SIG-M5 treated with dmso at 0.1 percent for 504 hours (cell line): ENCODE measurements around the gene RGS3.

Experiments
- DNase-seq: peaks from one replicate; lab custom pipeline; 2025; ENCODE audit not compliant: unreplicated experiment; lab: John Stamatoyannopoulos, UW

Gene RGS3

GRCh38 chr9:113582698-113583200 is 119.2 kb downstream of the RGS3 start:
- no peak for DNase-seq

GRCh38 chr9:113583511-113584427 is 120.2 kb downstream of the RGS3 start:
- no peak for DNase-seq

- no peak for DNase-seq
Measured at GRCh38 chr9:113584428-113585084, 121.0 kb downstream of the RGS3 start.

- peak; percentile 11 for DNase-seq
Measured at GRCh38 chr9:113585085-113585442, 121.5 kb downstream of the RGS3 start.

GRCh38 chr9:113585555-113585954 is 122.0 kb downstream of the RGS3 start:
- no peak for DNase-seq

GRCh38 chr9:113587471-113588031 is 124.0 kb downstream of the RGS3 start:
- no peak for DNase-seq

GRCh38 chr9:113588242-113588810 is 124.8 kb downstream of the RGS3 start:
- DNase-seq: no peak

- no peak for DNase-seq
Measured at GRCh38 chr9:113588936-113589335, 125.4 kb downstream of the RGS3 start.

- DNase-seq: no peak
Measured at GRCh38 chr9:113589407-113589806, 125.9 kb downstream of the RGS3 start.

- peak; percentile 24 for DNase-seq
Measured at GRCh38 chr9:113589890-113590289, 126.4 kb downstream of the RGS3 start.

- no peak for DNase-seq
Measured at GRCh38 chr9:113590389-113590788, 126.9 kb downstream of the RGS3 start.

GRCh38 chr9:113590991-113591898 is 127.7 kb downstream of the RGS3 start:
- peak; percentile 65 for DNase-seq

GRCh38 chr9:113591899-113592625 is 128.5 kb downstream of the RGS3 start:
- no peak for DNase-seq

GRCh38 chr9:113592876-113593575 is 129.5 kb downstream of the RGS3 start:
- no peak for DNase-seq

- peak; percentile 59 for DNase-seq
Measured at GRCh38 chr9:113593682-113594281, 130.3 kb downstream of the RGS3 start.

- no peak for DNase-seq
Measured at GRCh38 chr9:113594484-113595299, 131.2 kb downstream of the RGS3 start.

GRCh38 chr9:113596616-113597320 is 133.2 kb downstream of the RGS3 start:
- DNase-seq: no peak
